ENCODE results near the gene CUL2.

The CUL2 gene

DNA sequence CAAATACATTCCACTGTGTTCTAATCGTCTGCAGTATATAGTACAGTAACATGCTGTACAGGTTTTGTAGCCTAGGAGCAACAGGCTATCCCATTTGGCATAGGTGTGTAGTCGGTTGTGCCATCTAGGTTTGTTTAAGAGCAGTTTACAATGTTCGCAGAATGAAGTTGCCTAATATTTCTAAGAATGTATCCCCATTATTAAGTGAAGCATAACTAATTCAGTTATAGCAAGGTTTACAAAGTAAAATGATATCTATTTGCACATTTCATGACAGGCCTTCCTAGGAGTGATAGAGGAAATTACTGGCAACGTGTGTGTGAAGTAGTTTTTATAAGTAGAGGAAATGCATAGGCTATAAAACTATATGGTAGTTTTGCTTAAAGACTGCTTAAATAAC is 40.5 kb upstream of the CUL2 start:
- TF ChIP-seq, protein P1, sequence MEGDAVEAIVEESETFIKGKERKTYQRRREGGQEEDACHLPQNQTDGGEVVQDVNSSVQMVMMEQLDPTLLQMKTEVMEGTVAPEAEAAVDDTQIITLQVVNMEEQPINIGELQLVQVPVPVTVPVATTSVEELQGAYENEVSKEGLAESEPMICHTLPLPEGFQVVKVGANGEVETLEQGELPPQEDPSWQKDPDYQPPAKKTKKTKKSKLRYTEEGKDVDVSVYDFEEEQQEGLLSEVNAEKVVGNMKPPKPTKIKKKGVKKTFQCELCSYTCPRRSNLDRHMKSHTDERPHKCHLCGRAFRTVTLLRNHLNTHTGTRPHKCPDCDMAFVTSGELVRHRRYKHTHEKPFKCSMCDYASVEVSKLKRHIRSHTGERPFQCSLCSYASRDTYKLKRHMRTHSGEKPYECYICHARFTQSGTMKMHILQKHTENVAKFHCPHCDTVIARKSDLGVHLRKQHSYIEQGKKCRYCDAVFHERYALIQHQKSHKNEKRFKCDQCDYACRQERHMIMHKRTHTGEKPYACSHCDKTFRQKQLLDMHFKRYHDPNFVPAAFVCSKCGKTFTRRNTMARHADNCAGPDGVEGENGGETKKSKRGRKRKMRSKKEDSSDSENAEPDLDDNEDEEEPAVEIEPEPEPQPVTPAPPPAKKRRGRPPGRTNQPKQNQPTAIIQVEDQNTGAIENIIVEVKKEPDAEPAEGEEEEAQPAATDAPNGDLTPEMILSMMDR (IDR thresholded peaks at IDR 0.05; ENCODE audit: low read depth, low read length): no peak
- H3K27ac ChIP-seq: no peak overlapping the region
- no peaks in the 10 kb centered on the region for H3K36me3 ChIP-seq
- no peak for DNase-seq
- H3K9me3 ChIP-seq (ENCODE audit: severe bottlenecking): no peaks in the 10 kb centered on the region
- no peaks in the 10 kb centered on the region for H3K27me3 ChIP-seq (ENCODE audit: insufficient read depth, low read depth, severe bottlenecking)
- H3K4me3 ChIP-seq (ENCODE audit: low read depth, low read length): no peak overlapping the region

DNA sequence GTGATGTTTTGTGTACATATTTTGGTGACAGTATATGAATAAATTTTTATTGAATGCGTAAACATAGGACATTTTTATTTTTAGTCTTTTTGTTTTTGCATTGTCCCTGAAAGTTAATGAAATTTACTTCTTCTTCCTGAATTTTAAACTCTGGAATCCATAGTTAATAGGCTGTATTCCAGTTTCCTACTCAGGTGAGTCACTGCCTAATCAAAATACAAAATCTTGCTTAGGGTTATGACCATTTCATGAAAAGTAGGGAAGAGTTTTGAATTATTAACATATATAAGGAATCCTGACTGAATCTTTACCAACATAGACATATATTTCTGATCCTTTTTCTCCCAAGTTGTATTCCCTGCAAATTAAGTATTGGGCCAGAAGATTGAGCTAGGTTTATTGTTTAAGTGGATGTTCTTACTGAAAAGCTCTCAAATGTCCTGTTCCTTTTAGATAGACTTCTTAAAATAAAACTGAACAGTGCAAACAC is 39.1 kb upstream of the CUL2 start:
- DNase-seq: no peak
- H3K27ac ChIP-seq: no peak overlapping the region
- H3K9me3 ChIP-seq (ENCODE audit: severe bottlenecking): no peaks in the 10 kb centered on the region
- H3K4me3 ChIP-seq (ENCODE audit: low read depth, low read length): no peak overlapping the region
- TF ChIP-seq, protein P1 (IDR thresholded peaks at IDR 0.05; ENCODE audit: low read depth, low read length): no peak
- H3K36me3 ChIP-seq: no peaks in the 10 kb centered on the region
- H3K27me3 ChIP-seq (ENCODE audit: insufficient read depth, low read depth, severe bottlenecking): no peaks in the 10 kb centered on the region

DNA sequence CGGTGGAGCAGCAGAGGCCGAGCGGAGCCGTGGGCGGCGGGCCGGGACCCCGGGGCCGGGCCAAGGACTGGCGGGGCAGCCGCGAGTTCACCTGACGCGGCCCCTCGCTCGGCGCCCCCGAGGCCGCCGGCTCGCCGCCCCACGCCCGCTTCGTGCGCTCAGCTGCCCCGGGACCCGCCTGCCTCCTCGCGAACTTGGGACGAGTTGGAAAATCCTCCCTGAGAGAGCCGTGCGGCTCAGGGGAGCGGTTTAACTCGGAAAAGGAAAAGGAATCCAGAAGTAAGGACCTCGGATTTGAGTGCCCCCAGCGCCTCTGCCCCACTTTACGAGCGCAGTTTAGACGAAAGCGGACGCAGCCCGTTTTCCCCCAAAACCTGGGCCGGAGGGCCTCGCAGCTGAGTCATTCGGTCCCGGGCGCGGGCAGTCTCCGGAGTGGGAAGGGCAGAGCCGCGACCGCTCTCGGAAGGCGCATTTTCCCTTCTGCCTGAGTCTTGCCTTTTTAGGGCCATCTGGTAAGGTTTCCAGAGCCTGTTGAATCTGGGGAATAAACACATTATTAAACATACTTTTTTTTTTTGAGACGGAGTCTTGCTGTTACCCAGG is 37.2 kb upstream of the CUL2 start:
- Histone ChIP-seq H3K27ac (peak overlapping the region; percentile 94), H3K4me3 (ENCODE audit: low read depth, low read length) (peak overlapping the region; percentile 92), H3K36me3 (no peaks in the 10 kb centered on the region), H3K27me3 (ENCODE audit: insufficient read depth, low read depth, severe bottlenecking) (no peaks in the 10 kb centered on the region), H3K9me3 (ENCODE audit: severe bottlenecking) (no peaks in the 10 kb centered on the region)
- TF ChIP-seq, protein P1 (IDR thresholded peaks at IDR 0.05; ENCODE audit: low read depth, low read length): no peak
- DNase-seq: peak; percentile 9

DNA sequence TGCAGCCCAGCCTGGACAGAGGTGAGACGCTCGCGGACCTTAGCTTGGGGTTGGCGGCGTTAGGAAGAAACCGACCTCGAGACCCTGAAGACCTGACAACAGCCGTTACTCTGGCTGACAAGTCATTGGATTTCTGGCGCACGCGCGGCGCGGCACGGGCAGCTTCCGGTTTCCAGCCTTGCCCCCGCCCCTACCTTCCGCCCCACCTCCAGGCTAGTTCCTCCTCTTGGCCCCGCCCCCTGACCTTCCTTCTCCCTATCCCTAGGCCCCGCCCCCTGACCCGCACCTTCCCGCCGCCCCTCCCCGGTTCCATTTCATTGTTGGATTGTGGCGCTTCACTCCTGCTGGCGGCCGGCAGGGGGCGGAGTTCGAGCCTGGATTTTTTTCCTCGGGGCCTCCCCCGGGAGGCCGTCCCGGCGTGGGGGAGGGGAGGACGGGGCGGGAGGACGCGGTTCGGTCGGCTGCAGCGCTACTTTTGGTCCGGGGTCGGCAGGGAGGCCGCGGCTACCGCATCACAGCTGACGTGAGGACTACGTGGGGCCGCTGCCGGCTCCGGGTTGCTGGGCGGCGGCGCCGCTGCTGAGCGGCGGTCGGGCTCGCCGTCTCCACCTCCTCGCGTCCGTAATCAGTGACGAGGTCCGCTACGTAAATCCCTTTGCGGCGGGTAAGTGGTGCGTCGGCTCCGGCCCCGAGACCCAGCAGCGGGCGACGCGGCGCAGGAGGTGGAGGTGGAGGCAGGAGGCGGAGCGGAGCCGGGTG is 36.6 kb upstream of the CUL2 start, which contains the start of gene CREM:
Gene CREM, plus strand, starts transcription at position 317 of the 759 bp plus-strand sequence. CDS start 10,990 bp downstream, outside the sequence.
- H3K27ac ChIP-seq: peak within 1 kb of the TSS; percentile 94
- peak; percentile 96 for DNase-seq
- TF ChIP-seq, protein P1 (IDR thresholded peaks at IDR 0.05; ENCODE audit: low read depth, low read length): peak; percentile 36; the same call in 1 of the 2 replicates
- no peaks in the 10 kb centered on the region for H3K9me3 ChIP-seq (ENCODE audit: severe bottlenecking)
- no peaks in the 10 kb centered on the region for H3K27me3 ChIP-seq (ENCODE audit: insufficient read depth, low read depth, severe bottlenecking)
- no peaks in the 10 kb centered on the region for H3K36me3 ChIP-seq
- peak within 1 kb of the TSS; percentile 92 for H3K4me3 ChIP-seq (ENCODE audit: low read depth, low read length)

DNA sequence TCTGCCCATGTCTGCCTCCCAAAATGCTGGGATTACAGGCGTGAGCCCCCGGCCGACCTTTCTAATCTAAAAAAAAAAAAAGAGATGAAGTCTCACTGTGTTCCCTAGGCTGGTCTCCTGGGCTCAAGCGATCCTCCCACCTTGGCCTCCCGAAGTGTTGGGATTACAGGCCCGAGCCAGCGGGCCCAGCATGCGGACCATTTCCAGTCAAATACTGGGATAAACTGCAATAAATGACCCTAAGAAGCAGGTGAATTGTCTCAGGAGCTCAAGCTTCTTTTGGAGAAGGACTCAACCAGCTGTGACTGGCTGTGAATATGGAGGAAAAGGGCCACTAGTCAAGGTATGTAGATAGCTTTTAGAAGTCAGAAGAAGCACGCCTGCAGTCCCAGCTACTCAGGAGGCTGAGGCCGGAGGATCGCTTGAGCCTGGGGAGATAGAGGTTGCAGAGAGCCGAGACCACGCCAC is 36.0 kb upstream of the CUL2 start:
- no peaks in the 10 kb centered on the region for H3K9me3 ChIP-seq (ENCODE audit: severe bottlenecking)
- H3K4me3 ChIP-seq (ENCODE audit: low read depth, low read length): peak overlapping the region; percentile 31
- peak overlapping the region; percentile 72 for H3K27ac ChIP-seq
- TF ChIP-seq, protein P1 (IDR thresholded peaks at IDR 0.05; ENCODE audit: low read depth, low read length): no peak
- no peaks in the 10 kb centered on the region for H3K36me3 ChIP-seq
- H3K27me3 ChIP-seq (ENCODE audit: insufficient read depth, low read depth, severe bottlenecking): no peaks in the 10 kb centered on the region
- no peak for DNase-seq

All from WERI-Rb-1 (cell line).